ENCODE data around the gene AP1G2. TPM values are rescaled to one million over a fixed set of nuclear protein-coding genes. Genes with fewer than 3 reads are reported as not detected.

AP1G2 gene
- total RNA-seq, 4 donors from 2014 or later, result 175 to 369 (median 341) TPM

GRCh38 chr14:23608454-23608853, 40.9 kb upstream of the AP1G2 start:
- Histone ChIP-seq H3K36me3 (no peaks in the 10 kb centered on the region), H3K9me3 (no peaks in the 10 kb centered on the region), H3K4me1 (peaks cover 0 to 19% (median 5%) of the 10 kb centered on the region in 4 donors), H3K4me3 (no peak overlapping the region), H3K27me3 (no peaks in the 10 kb centered on the region), H3K27ac (no peak overlapping the region)
- DNase-seq, result no peak
- TF ChIP-seq POLR2A (IDR thresholded peaks at IDR 0.05) (no peak), CTCF (IDR thresholded peaks at IDR 0.05) (no peak)

- no peak for DNase-seq
- H3K4me3 ChIP-seq, result no peak overlapping the region
- no peaks in the 10 kb centered on the region for H3K9me3 ChIP-seq
- H3K4me1 ChIP-seq, result peaks cover 0 to 8% (median 3%) of the 10 kb centered on the region in 4 donors
- no peak overlapping the region for H3K27ac ChIP-seq
- TF ChIP-seq POLR2A (IDR thresholded peaks at IDR 0.05) (no peak), CTCF (IDR thresholded peaks at IDR 0.05) (no peak)
- H3K27me3 ChIP-seq, result no peaks in the 10 kb centered on the region
- no peaks in the 10 kb centered on the region for H3K36me3 ChIP-seq
Observed at GRCh38 chr14:23605931-23606585, 38.5 kb upstream of the AP1G2 start.

GRCh38 chr14:23604675-23605170, 37.1 kb upstream of the AP1G2 start:
- no peak for DNase-seq

GRCh38 chr14:23604148-23604547, 36.6 kb upstream of the AP1G2 start:
- no peaks in the 10 kb centered on the region for H3K27me3 ChIP-seq
- H3K4me1 ChIP-seq, result no peaks in the 10 kb centered on the region
- H3K27ac ChIP-seq, result no peak overlapping the region
- H3K4me3 ChIP-seq, result no peak overlapping the region
- DNase-seq, result no peak
- H3K36me3 ChIP-seq, result no peaks in the 10 kb centered on the region
- H3K9me3 ChIP-seq, result no peaks in the 10 kb centered on the region
- no peak for TF ChIP-seq CTCF (IDR thresholded peaks at IDR 0.05)
- no peak for TF ChIP-seq POLR2A (IDR thresholded peaks at IDR 0.05)

More at GRCh38 chr14:23604675-23605170, 37.1 kb upstream of the AP1G2 start:
- H3K4me3 ChIP-seq, result no peak overlapping the region
- H3K9me3 ChIP-seq, result no peaks in the 10 kb centered on the region
- H3K27ac ChIP-seq, result no peak overlapping the region
- no peaks in the 10 kb centered on the region for H3K27me3 ChIP-seq
- no peaks in the 10 kb centered on the region for H3K36me3 ChIP-seq
- peaks cover 0 to 3% (median under 1%) of the 10 kb centered on the region in 4 donors for H3K4me1 ChIP-seq
- TF ChIP-seq CTCF (IDR thresholded peaks at IDR 0.05), result no peak
- TF ChIP-seq POLR2A (IDR thresholded peaks at IDR 0.05), result no peak

- no peaks in the 10 kb centered on the region for H3K4me1 ChIP-seq
- no peaks in the 10 kb centered on the region for H3K27me3 ChIP-seq
- H3K4me3 ChIP-seq, result no peak overlapping the region
- no peak for TF ChIP-seq CTCF (IDR thresholded peaks at IDR 0.05)
- TF ChIP-seq POLR2A (IDR thresholded peaks at IDR 0.05), result no peak
- no peaks in the 10 kb centered on the region for H3K9me3 ChIP-seq
- no peak overlapping the region for H3K27ac ChIP-seq
- H3K36me3 ChIP-seq, result no peaks in the 10 kb centered on the region
- DNase-seq, result no peak
Observed at GRCh38 chr14:23603103-23603502, 35.5 kb upstream of the AP1G2 start.

Measured in Peyer's patch (tissue), 4 donors.